Astrocyte of the spinal cord (primary cell): ENCODE data around the gene FLT4.

Source experiments
- DNase-seq: peaks from one replicate; pipeline ENCODE4 v3.0.0; 2011; ENCODE audit warnings: low read depth, low spot score
- H3K4me3 ChIP-seq: 2 replicates; pipeline ENCODE4 v1.5.1; 2011; ENCODE audit warnings: low read depth, mild to moderate bottlenecking, low read length, moderate library complexity
- in situ Hi-C: cut with HindIII; loops from 2 replicates; pipeline ENCODE4 v1.10.0; 2017; ENCODE audit warnings: low sequenced_read_pairs
- TF ChIP-seq, protein P1 (sequence below): IDR thresholded peaks from 2 replicates; pipeline ENCODE4 v1.5.1; 2012; ENCODE audit warnings: low read depth, mild to moderate bottlenecking, low read length, inconsistent platforms

Gene FLT4

DNA sequence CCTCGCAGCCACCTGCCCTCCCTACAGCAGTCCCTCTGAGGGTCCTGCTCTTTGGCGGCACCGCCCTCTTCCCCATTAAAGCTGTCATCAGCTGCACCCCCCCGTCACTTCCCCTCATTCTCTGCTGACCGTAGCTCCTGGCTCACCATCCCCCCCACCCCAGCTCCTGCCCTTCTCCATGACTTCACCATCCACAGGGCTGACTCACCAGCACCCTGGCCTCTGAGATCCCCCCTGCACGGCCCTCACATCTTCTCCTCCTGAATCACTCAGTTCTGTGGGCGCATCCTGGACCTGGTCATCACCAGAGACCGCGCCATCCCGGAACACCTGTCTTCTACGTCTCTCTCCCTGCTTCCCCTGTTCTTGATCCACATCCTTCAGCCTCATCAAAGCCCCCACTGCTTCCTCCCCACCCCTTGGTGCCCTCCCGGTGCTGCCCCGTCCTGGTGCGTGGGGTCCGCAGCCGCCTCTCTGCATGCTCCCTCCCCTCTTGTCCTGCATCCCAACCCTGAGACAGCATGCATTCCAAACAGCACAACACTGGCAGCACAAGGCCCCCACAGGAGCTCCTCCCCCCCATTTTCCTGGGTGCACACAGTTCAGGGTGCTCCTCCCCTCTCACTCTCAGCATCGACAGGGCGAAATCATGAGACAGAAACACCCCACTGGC lies 12.9 kb downstream of the FLT4 start:
- H3K4me3 ChIP-seq: no peak overlapping the region
- TF ChIP-seq, protein P1, sequence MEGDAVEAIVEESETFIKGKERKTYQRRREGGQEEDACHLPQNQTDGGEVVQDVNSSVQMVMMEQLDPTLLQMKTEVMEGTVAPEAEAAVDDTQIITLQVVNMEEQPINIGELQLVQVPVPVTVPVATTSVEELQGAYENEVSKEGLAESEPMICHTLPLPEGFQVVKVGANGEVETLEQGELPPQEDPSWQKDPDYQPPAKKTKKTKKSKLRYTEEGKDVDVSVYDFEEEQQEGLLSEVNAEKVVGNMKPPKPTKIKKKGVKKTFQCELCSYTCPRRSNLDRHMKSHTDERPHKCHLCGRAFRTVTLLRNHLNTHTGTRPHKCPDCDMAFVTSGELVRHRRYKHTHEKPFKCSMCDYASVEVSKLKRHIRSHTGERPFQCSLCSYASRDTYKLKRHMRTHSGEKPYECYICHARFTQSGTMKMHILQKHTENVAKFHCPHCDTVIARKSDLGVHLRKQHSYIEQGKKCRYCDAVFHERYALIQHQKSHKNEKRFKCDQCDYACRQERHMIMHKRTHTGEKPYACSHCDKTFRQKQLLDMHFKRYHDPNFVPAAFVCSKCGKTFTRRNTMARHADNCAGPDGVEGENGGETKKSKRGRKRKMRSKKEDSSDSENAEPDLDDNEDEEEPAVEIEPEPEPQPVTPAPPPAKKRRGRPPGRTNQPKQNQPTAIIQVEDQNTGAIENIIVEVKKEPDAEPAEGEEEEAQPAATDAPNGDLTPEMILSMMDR: no peak
- DNase-seq: no peak
- in situ Hi-C loops: no loop called here

DNA sequence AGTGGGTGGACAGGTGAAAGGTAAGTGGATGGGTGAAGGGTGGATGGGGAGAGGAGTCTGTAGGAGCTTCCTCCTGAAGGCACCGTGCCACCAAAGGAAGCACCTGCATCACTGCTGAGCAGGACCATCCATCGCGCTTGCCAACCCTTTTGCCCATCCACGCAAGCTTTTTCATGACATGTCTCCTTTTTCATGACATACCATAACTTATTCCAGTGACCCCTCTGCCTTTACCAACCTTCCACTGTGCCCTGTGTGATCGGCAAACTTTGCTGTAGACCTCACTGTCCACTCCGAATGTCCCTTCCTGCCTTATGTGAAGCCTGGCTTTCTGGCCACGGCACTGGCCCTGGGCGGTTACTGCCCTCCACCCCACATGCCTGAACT lies 13.4 kb downstream of the FLT4 start:
- in situ Hi-C loops: no loop called here
- TF ChIP-seq, protein P1: no peak
- no peak for DNase-seq
- no peak overlapping the region for H3K4me3 ChIP-seq

GRCh38 chr5:180633283-180634177 lies 15.9 kb downstream of the FLT4 start:
- DNase-seq: no peak
- no peak overlapping the region for H3K4me3 ChIP-seq
- in situ Hi-C loops: no loop called here
- TF ChIP-seq, protein P1: no peak

DNA sequence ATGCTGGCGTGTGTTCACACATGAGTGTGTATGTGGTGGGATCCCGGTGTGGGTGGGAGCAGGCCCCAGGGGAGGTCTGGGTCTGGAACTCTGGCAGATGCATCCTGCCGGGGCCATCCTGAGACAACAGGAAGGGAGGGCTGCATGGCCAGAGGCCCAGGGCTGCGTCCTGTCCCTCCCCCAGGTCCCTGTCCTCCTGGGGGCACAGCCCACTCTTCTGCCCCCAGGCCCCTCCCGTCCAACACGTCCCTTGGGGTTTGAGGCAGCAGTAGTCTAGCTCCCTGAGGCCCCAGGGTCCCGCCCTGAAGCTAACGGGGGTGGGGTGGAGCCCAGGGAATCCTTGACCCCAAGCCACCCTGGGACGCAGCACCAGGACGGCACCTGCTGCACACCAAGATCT lies 16.6 kb downstream of the FLT4 start:
- no peak overlapping the region for H3K4me3 ChIP-seq
- TF ChIP-seq, protein P1: no peak
- in situ Hi-C loops: no loop called here
- no peak for DNase-seq

- TF ChIP-seq, protein P1: no peak
- H3K4me3 ChIP-seq: no peak overlapping the region
- in situ Hi-C loops: no loop called here
These were observed 17.6 kb downstream of the FLT4 start for GRCh38 chr5:180631549-180632383.

GRCh38 chr5:180630426-180630825 lies 19.0 kb downstream of the FLT4 start:
- no peak for DNase-seq
- TF ChIP-seq, protein P1: no peak
- no peak overlapping the region for H3K4me3 ChIP-seq
- in situ Hi-C loops: no loop called here

More at GRCh38 chr5:180631549-180632383, 17.6 kb downstream of the FLT4 start:
- no peak for DNase-seq
